HG03442 (cell line): ENCODE results near the gene ANGPTL8.
A peak's percentile ranks its signal among the peaks of the same experiment; 100 is the strongest.

ENCODE experiments used
- ATAC-seq: cut with Tn5 transposase; IDR thresholded peaks from one replicate; pipeline ENCODE4 v1.9.1; 2021; ENCODE audit warnings: mild to moderate bottlenecking, moderate library complexity; ENCODE audit not compliant: unreplicated experiment

The ANGPTL8 gene, protein sequence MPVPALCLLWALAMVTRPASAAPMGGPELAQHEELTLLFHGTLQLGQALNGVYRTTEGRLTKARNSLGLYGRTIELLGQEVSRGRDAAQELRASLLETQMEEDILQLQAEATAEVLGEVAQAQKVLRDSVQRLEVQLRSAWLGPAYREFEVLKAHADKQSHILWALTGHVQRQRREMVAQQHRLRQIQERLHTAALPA

GRCh38 chr19:11239377-11240000 is at the start of gene ANGPTL8:
TSS of gene ANGPTL8 (plus strand) at chr19:11239619. CDS start at chr19:11239638, 19 bp downstream.
- no peak for ATAC-seq

DNA sequence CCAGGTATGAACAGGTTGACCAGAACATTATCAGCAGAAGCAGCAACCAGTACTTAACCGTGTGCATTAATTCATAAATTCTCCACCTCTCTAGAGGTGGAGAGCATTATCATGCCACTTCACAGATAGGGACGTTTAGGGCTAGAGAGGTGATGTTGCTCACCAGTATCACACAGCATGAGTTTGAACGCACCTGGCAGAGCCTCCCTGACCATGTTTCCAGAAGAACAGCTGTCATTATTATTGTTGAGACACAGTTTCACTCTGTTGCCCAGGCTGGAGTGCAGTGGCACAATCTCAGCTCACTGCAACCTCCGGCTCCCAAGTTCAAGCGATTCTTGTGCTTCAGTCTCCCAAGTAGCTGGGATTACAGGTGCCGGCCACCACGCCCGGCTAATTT is 48.9 kb upstream of the ANGPTL8 start:
- no peak for ATAC-seq

- no peak for ATAC-seq
Observed at GRCh38 chr19:11191273-11191755, 48.1 kb upstream of the ANGPTL8 start.

DNA sequence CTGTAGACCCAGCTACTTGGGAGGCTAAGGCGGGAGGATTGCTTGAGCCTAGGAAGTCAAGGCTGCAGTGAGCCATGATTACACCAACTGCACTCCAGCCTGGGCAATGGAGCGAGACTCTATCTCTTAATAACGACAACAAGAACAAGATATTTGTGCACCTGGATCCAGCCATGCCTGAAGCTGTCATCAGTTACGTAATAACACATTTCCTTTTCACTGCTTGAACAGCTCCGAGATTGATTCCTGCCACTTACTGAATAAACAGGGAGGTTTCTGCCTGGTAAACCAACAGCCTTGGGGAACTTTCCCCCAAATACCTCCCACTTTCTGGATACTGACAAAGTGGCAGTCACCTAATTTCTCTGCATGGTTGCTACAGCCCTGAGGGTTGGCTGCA is 47.5 kb upstream of the ANGPTL8 start:
- no peak for ATAC-seq

DNA sequence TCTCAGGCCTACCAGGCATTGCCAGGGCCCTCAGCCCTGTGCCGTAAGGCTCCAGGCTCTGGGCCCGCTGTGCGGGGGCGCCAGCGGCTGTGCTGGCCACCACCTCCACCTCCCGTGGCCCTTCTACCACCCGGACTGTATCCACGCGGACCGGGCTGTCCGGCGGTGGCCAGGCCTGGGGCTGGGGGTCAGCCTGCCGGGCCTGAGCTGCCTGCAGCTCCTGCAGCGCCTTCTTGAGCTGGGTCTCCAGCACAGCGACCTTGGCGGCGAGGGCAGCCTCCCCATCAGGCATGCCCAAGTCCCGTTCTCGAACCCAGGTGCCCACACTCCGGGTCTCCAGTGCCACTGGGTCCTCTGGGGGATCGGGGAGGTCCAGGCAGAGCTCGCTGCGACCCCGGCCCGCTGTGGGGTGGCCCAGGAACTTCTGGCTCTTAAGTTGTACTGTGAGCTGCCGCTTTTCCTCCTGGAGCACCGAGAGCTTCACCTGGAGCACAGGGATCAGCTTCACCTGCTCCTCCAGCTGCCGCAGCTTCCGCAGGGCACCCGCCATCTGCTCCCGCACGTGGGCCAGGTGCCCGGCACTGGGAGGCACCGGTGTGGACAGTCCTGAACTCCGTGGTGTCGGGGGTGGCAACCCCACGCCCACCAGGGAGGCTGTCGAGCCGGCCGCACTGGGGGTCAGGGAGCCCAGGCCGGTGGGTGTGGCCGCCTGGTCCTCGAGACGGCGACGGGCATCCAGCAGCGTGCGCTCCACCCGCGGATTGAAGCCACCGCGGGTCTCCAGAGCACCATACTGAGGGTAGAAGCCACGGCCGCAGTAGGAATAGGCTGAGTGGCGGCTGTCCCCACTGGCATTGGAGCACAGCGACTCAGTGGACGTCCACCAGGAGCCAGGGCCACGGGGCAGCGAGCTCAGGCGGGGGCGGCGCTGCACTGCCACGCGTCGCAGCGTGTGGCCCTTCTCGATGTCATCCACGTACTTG is 46.2 kb upstream of the ANGPTL8 start:
- no peak for ATAC-seq

GRCh38 chr19:11194173-11194572 is 45.2 kb upstream of the ANGPTL8 start:
- no peak for ATAC-seq

DNA sequence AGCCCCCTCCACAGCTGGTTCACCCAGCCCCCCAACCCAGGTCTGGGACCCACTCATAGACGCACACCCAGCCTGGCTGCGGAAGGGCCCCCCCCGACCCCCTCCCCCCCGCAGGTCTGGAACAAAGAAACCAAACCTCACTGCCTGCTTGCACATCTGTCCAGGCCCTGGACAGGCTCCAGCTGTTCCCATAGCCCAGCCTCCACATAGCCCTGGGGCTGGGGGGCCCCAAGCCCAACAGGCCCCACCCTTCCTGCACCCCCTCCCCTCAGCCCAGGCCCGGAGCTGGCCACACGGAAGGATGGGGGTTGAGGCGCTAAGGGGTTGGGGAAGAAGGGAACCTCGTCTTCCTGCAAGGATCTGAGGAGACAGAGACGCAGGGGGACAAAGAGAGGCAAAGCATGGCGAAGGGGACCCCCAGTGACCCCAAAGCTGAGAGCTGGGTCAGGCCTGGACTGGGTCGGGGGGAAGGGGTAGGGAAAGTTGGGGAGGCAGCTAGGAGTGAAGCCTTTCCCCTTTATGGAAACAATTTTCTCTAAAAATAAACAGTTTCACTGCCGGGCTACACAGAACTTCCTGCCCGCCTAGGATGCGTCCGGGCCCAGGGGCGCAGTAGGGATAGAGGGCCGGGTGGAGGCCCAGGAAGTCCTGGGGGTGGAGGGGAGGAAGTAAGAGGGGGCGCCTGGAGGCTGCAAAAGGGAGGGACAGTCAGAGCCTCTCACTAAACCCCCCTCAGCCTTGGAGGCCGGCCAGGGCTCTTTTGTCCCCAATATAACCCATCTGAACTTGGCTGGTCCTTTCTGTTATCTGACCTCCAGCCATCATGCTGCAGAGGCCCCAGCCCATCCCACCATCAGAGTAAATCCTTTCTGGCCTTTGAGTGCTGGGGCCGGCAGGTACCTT is 44.5 kb upstream of the ANGPTL8 start:
- ATAC-seq = no peak

GRCh38 chr19:11195681-11196080 is 43.7 kb upstream of the ANGPTL8 start:
- no peak for ATAC-seq

GRCh38 chr19:11196406-11197287 is 42.8 kb upstream of the ANGPTL8 start:
- no peak for ATAC-seq

DNA sequence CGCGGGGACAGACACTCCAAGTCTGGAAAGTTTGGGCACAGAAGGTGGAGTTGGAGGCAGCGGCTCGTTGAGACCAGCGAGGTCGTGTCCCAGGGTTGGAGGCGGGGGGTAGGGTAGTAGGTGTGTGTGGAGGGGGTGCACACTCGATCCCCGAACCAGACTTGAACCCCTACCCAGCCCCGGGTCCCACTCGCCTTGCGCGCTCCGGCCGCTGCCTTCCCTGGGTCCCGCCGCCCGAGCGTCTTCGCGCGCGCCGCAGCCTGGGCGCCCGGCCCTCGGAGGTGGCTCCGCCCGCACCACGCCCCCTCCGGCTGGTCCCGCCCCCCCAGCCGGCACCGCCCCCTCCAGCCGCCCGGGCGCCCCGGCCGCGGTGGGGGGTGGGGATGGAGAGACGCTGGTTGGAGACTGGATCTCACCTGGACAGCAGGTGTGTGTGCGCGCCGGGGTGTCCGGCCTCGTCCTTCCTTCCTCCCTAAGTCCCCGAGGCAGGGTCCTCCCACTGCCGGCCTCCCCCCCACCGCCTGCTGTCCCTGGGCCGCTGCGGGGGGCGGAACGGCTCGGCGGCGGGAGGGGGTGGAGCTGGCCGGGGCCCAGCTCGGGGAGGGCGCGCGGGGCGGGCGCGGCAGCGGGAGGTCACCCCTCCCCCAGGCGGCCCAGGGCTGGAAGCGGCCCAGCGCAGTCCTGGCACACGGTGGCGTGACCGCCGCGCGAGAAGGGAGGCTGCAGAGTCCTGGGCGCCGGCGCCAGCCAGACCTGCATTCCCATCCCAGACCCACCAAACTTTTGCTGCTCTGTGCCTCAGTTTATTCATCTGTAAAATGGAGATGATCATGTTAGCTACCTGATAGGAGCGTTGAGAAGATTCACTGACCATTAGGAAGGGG is 41.9 kb upstream of the ANGPTL8 start, which contains the start of gene KANK2:
Gene KANK2, minus strand, starts transcription at position 255 of the 884 bp plus-strand sequence. CDS start 3,034 bp downstream, outside the sequence.
- peak; percentile 61 for ATAC-seq

- no peak for ATAC-seq
Observed at GRCh38 chr19:11198175-11198534, 41.3 kb upstream of the ANGPTL8 start.

- no peak for ATAC-seq
Observed at GRCh38 chr19:11198769-11199424, 40.5 kb upstream of the ANGPTL8 start.

- ATAC-seq = no peak
Observed at GRCh38 chr19:11199517-11199916, 39.9 kb upstream of the ANGPTL8 start.

DNA sequence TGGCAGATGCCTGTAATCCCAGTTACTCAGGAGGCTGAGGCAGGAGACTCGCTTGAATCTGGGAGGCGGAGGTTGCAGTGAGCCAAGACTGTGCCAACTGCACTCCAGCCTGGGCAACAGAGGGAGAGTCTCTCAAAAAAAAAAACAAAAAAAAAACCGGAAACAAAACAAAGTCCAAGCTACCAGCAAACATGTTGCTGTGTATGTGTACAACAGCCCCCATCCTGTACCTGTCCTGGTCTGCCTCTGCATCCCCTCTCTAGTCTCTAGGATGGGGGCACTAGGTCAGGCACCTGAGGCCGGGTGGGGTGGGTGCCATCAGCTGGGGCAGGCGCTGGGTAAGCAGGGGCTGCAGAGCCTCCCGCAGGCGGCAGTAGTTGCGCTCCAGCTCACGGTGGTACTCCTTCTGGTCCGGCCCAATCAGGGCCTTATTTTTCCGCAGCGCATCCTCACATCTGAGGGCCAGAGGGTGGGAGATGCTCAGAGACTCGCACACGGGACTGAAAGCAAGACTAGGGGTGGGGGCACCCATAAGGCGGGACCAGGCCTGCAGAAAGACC is 39.3 kb upstream of the ANGPTL8 start:
- no peak for ATAC-seq

DNA sequence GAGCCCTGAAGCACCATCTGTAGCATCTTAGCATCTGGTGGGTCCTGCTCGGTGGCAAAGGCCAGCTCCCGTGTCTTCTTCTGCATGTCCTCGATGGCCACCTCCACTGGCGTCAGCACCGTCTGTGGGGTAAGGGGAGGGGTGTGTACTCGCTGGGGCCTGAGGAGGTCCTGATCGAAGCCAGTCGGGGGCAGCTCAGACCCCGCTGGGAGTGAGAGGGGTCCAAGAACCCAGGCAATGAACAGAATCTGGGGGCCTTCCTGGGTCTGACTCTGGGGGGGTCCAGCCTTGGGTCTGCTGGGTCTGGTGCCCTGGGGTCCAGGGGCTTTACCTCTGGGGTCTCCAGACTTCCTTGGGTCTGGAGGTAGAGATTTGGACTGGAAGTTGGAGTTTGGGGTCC is 38.5 kb upstream of the ANGPTL8 start:
- ATAC-seq = no peak

- no peak for ATAC-seq
Observed at GRCh38 chr19:11201791-11202190, 37.6 kb upstream of the ANGPTL8 start.

GRCh38 chr19:11202488-11203193 is 36.8 kb upstream of the ANGPTL8 start:
- ATAC-seq = no peak
